NCI-H2029 (cell line): Measurements from ENCODE around the gene CLDN5.

Experiments
- DNase-seq: peaks from one replicate; lab custom pipeline; 2025; lab: John Stamatoyannopoulos, UW

The CLDN5 gene

DNA sequence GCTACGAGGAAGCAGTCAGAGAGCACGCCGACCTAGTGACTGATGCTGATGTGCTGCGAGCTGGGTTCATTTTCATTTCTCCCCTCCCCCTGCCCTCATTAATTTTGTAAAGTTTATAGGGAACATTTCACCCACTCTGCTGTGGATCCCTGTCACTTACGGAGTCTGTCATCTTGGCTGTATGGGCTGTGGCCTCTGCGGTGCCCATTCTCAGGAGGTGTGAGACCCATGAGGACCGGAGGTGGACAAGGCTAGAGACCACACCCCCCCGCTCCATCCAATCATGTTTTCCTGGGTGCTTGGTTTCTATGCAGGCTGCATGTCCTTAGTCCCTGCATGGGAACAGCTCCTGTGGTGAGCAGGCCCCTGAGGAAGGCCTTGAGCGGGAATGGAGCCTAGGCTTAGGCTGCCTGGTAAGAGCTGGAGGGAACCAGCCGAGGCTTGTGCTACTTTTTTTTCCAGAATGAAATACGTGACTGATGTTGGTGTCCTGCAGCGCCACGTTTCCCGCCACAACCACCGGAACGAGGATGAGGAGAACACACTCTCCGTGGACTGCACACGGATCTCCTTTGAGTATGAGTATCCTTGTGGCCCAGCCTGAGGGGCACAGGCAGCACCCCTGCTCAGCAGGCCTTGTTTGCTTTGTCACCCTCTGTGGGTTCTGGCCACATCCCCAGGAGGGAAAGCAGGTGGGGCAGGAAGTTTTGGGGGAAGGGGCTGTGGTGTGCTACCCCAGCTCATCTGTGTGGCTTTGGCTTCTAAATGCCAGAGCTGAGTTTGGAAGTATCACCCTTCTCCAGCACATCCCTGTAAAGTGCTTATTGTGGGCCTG is 19.1 kb downstream of the CLDN5 start:
- DNase-seq = no peak

DNA sequence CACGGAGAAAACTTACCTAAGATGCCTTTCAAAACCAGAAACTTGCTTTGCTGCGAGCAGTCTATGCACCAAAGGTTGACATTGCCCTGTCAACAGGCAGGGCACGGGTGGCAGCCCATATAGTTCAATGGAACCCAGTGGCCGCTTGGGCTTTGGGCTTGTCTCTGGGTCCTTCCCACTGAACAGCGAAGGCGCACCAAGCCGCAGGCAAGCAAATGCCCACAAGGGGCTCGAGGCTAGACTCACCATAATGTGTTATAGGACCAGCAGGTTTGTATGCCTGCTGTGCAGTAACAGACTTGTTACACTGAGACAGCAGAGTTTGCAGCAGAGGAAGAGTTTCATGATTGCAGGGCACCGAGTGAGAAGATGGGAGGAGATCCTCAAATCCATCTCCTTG is 20.3 kb downstream of the CLDN5 start:
- no peak for DNase-seq

DNA sequence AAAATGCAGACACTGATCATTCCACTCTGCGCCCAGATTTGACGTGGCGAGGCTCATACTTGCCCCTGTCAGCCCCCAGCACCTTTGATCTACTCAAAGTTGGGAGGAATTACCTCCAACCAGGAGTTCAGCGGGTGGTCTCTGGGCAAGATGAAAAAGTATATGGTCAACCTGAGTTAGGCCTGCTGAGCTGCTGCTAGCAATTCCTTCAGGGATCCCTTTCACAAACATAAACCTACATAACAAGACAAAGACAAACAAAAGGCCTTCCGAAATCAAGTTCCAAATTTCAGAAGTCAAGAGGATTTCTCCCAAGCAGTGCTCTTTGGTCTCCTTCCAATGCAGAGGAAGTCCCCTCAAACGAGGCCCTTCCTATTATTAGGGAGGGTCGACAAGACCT is 20.8 kb downstream of the CLDN5 start:
- no peak for DNase-seq

- no peak for DNase-seq
These were observed 22.2 kb downstream of the CLDN5 start for GRCh38 chr22:19501897-19502447.

GRCh38 chr22:19499880-19500242 is 24.3 kb downstream of the CLDN5 start:
- no peak for DNase-seq

GRCh38 chr22:19499236-19499879 is 24.9 kb downstream of the CLDN5 start:
- no peak for DNase-seq

GRCh38 chr22:19498866-19499190 is 25.4 kb downstream of the CLDN5 start:
- DNase-seq = no peak

GRCh38 chr22:19498154-19498865 is 25.9 kb downstream of the CLDN5 start:
- DNase-seq = no peak

- no peak for DNase-seq
These were observed 27.0 kb downstream of the CLDN5 start for GRCh38 chr22:19497245-19497644.

- no peak for DNase-seq
These were observed 27.9 kb downstream of the CLDN5 start for GRCh38 chr22:19496324-19496630.

- DNase-seq = no peak
These were observed 28.5 kb downstream of the CLDN5 start for GRCh38 chr22:19495562-19496323.

DNA sequence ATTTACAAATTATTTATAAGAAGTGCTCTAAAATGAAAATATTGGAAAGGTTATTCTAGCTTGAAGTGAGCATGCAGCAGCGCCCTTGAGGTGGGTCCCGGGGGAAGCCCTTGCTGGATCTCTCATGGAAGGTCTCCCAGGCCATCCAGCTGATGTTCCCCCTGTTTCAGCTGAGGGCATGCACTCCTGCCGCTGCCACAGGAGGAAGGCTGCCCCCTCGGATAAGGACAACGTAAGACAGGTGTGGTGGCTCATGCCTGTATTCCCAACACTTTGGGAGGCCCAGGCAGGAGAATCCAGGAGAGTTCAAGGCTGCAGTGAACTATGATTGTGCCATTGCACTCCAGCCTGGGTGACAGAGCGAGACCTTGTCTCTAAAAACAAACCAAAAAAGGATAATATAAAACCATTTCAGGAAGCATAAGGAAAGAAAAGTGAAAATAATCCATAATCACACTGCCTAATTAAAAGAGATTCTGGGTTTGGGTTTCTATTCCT is 29.5 kb downstream of the CLDN5 start:
- DNase-seq = no peak

GRCh38 chr22:19494001-19494560 is 30.1 kb downstream of the CLDN5 start:
- no peak for DNase-seq

GRCh38 chr22:19492504-19493174 is 31.6 kb downstream of the CLDN5 start:
- no peak for DNase-seq

GRCh38 chr22:19490628-19491230 is 33.5 kb downstream of the CLDN5 start:
- DNase-seq = no peak

DNA sequence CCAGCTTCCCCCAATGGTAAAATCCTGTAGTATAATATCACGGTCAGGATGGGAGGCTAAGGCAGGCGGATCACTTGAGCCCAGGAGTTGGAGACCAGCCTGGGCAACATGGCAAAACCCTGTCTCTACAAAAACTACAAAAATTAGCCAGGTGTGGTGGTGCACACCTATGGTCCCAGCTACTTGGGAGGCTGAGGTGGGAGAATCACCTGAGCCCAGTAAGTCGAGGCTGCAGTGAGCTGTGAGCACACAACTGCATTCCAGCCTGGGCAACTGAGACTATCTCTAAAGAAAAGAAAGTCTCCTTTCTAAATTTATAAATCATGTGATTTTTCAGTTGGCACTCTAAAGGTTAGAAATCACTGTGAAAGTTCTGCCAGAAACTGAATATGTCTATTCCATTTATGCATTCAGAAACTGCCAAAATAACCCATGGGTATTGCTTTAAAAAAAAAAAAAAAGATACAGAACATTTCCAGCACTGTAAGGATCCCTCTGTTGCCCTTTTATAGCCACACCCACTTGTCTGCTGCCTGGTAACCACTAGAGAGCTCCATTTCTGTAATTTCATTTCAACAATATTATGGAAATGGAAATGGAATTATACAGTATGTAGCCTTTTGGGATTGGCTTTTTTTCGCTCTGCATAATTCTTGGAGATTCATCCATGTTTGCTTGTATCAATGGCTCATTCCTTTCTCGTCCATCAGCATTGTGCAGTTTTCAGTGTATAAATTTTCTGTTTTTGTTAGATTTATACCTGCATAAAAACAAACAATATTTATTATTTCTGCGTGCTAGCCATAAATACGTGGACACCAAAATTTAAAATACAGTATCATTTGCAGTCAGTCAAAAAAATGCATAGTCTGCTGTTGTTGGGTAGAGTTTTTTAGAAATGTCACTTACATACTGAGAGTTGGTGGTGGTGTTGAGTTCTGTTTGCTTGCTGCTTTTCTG is 35.0 kb downstream of the CLDN5 start:
- no peak for DNase-seq

DNA sequence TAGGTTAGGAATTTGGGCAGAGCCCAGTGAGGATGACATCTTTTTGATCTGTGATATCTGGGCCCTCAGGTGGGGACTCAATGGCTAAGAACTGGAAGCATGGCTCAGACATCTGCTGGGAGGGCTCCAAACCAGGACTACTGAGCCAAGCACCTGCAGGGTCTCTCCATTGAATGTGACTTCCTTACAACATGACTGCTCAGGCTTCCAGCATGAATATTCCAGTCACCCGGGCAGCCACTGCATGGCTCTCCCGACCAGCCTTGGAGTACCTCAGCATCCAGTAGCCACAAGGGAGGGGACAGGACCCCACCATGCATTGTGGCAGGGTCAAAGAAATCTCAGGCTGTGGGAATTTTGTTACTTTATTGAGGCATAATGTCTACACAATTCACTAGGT is 35.9 kb downstream of the CLDN5 start:
- no peak for DNase-seq

DNA sequence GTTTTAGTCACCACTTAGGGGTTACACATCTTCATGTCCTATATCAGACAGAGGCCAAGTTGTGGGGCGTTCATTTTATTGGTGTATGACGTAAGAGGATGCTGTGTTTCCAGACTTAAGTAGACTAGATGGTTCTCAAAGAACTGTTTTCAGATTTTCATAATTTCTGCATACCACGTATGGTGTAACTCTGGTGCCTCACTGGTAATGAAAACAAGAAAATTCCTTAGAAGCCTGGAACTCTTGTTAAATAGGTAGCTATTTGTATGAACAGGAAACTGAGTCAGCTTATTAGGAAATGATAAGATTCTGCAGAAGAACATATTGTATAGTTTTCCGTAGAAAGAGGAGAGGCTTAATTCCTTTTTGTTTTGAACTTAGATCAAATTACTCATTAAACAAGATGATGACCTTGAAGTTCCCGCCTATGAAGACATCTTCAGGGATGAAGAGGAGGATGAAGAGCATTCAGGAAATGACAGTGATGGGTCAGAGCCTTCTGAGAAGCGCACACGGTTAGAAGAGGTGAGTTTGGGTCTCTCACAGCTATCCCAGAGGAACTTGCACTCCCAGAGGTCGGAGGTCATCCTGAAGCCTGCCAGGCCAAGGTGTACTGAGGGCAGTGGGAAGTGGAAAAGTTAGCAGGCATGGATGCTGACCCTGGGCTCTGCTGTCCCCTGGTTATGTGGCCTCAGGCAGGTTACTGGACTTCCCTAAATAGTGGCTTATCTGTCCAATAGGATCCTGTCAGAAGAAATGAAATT is 40.5 kb downstream of the CLDN5 start:
- no peak for DNase-seq

- no peak for DNase-seq
These were observed 41.9 kb downstream of the CLDN5 start for GRCh38 chr22:19482297-19482696.
